GM21447 (cell line): Measurements from ENCODE around the gene CYB5R3.
"Not testable (repeated sequence)": the region's sequence is repeated elsewhere in the genome, so short reads cannot be mapped to it uniquely, and the experiment has no call there.

Source experiments
- ATAC-seq: cut with Tn5 transposase; IDR thresholded peaks from one replicate; pipeline ENCODE4 v1.9.1; 2021; ENCODE audit not compliant: unreplicated experiment

Gene CYB5R3

DNA sequence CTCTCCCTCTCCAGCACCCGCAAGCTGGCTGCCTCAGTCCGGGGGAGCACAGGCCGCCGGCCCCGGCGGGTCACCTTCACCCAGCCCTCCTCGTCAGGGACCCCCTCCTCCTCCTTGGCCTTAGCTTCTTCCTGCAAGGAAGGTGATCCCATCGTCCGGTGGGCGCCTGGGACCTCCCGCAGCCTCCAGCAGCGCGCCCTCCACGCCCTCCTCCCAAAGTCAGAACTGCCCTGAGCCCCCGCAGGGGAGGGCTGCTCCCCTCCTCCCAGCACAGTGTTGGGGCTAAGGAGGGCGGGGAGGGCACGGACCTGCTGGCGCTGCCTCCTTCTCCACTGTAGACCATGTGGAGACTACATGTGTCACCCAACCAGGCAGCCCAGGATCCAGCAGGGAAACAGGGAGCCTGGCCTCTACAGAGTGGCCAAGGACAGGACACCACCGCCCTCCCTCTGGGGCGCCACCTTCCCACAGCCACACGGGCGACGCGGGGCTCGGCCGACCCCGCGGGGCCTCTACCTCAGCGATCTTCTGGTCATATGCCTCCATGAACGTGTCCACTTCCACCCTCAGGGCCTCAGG is 73.1 kb downstream of the CYB5R3 start:
- ATAC-seq, result not testable (repeated sequence)

DNA sequence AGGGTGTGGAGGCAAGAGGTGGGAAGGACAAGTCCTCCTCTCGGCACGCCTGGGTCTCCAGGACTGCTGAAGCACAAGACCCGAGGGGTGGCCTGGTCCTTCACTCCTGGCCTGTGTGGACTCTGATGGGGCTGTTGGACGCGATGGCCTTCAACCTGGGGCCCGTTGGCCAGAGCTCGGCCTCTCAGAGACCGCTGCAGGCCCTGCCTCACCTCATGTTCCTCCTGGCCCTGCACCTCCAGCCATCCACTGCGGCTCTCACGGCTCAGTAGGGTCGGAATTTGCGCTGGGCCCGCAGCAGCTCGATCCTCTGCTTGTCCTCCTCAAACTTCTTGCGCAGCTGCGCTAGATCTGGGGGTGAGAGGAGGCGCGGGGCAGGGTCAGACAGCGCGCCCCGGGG is 74.7 kb downstream of the CYB5R3 start:
- not testable (repeated sequence) for ATAC-seq

DNA sequence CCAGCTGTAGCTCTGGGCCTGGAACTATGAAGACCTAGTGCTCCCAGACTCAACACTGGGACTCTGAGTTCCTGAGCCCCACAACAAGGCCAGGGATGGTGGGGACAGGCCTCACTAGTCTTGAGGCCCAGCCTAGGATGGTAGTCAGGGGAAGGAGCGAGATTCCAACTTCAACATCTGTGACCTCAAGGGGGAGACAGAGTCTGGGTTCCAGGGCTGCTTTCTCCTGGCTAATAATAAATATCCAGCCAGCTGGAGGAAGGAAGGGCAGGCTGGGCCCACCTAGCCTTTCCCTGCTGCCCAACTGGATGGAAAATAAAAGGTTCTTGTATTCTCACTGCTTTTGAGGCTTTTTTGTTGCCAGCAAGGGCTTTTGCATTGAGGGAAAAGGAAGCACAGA is 75.1 kb downstream of the CYB5R3 start:
- ATAC-seq, result not testable (repeated sequence)

DNA sequence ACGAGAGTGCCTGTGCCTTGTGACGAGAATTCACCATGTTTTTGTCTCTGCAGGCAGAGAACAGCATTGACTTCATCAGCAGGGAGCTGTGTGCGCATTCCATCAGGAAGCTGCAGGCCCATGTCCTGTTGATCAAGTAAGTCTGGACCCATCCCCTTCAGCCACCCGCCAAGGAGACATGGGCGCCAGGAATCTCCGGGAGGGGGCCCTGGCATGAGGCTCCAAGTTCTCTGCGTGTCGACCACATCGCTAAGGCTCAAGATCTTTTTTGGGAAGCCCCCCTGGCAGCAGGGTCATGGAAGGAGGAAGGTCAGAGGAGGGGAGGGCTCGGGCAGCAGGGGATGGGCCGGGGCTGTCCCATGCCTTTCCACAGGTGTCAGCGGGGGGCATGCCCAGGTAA is 78.1 kb downstream of the CYB5R3 start:
- not testable (repeated sequence) for ATAC-seq

DNA sequence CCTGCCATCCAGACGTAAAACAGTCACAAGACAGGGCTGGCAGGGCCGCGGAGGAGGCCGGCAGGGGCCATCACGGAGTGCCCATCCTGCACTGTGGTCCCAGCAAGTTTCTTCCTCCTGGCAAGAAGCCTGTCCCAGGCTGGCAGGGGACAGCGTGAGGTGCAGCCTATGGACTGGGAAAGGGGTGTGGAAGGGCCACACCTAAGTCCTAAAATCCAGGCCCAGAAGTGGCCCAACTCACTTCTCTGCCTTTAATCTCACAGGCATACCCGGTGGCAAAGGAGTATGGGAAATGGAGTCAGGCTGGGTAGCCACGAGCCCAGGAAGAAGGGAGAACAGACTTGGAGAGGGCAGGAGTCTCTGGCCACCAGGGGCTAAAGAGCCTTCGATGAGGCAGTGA is 78.6 kb downstream of the CYB5R3 start:
- ATAC-seq, result not testable (repeated sequence)

DNA sequence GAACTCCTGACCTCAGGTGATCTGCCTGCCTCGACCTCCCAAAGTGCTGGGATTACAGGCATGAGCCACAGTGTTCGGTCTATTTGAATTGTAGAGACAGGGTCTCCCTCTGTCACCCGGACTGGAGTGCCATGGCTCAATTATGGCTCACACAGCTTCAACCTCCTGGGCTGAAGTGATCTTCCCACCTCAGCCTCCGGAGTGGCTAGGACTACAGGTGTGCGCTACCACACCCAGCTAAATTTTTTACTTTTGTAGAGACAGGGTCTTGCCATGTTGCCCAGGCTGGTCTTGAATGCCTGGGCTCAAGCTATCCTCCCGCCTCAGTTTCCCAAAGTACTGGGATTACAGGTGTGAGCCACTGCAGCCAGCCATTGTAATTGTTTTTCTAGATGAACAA is 81.2 kb downstream of the CYB5R3 start:
- not testable (repeated sequence) for ATAC-seq
